ENCODE measurements around the gene KCNQ1OT1.

Gene KCNQ1OT1

DNA sequence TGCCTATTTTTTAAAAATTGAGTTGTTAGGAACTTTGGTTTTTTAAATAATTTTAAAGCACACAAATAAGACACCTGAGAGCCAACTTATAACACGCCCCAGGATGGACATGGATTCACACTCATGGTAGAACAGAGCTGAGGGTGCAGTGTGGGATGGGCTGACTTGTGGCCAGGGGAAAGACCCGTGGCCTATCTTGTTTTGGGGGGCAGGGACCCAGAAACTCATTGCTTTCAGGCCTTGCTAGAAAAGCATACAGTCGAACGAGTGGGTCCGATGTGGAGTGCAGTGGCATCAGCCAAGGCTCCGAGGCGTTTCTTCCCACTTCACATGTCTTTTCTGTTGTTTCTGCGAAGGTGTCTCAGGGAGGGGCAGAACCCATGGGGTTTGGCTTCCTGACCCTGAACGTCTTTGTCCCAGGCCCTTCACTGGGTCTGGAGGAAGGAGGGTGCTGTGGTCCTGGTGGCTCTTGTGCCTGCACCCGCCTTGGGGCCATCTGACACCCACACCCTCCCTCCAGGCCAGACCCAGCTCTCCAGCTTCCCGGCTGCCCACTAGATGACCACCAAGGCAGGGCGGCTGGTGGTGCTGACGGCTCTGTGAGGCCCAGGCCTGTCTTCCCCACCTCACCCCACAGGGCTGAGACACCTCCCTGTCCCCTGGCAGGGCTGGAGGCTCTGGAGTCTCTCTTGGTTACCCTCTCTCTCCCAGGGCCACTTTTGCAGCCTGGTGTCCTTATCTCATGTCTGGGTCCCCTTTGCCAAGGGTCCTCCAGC, 134.2 kb downstream of the KCNQ1OT1 start:
- DNase-seq (ENCODE audit: extremely low spot score), result no peak
- TF ChIP-seq, protein P1, sequence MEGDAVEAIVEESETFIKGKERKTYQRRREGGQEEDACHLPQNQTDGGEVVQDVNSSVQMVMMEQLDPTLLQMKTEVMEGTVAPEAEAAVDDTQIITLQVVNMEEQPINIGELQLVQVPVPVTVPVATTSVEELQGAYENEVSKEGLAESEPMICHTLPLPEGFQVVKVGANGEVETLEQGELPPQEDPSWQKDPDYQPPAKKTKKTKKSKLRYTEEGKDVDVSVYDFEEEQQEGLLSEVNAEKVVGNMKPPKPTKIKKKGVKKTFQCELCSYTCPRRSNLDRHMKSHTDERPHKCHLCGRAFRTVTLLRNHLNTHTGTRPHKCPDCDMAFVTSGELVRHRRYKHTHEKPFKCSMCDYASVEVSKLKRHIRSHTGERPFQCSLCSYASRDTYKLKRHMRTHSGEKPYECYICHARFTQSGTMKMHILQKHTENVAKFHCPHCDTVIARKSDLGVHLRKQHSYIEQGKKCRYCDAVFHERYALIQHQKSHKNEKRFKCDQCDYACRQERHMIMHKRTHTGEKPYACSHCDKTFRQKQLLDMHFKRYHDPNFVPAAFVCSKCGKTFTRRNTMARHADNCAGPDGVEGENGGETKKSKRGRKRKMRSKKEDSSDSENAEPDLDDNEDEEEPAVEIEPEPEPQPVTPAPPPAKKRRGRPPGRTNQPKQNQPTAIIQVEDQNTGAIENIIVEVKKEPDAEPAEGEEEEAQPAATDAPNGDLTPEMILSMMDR (IDR thresholded peaks at IDR 0.05; ENCODE audit: control extremely low read depth, extremely low read depth, low read depth, missing control alignments), result no peak
- ChIA-PET POLR2A (no interaction called here), CTCF (no interaction called here)

DNA sequence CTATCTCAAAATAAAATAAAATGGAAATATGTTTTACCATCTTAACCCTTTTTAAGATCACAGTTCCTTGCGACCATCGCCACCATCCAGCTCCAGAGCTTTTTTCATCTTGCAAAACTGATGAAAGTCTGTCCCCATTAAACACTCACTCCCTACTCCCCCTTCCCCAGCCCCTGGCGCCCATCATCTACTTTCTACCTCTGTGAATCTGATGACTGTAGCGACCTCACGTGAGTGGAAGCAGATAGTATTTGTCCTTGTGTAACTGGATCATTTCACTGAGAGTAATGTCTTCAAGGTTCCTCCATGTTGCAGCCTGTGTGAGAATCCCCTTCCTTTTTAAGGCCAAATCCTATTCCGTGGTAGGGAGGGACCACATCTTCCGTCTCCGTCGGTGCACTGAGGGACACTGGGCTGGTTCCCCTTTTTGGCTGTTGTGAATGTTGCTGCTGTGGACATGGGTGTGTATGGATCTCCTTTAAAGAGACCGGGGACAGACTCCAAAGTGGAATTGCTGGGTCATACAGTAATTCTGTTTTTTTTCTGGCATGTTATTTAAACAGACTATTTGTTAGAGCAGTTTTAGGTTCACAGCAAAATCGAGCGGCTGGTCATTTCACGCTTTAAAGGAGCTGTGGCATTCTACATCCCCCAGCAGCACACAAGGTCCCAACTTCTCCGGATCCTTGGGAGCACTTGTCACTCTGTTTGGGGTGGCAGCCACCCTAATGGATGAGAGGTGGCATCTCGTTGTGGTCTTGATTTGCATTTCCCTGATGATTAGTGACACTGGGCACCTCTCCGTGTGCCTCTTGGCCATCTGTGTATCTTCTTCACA, 135.0 kb downstream of the KCNQ1OT1 start:
- ChIA-PET POLR2A (no interaction called here), CTCF (no interaction called here)
- TF ChIP-seq, protein P1 (IDR thresholded peaks at IDR 0.05; ENCODE audit: control extremely low read depth, extremely low read depth, low read depth, missing control alignments), result no peak
- DNase-seq (ENCODE audit: extremely low spot score), result no peak

GRCh38 chr11:2564008-2564530, 135.7 kb downstream of the KCNQ1OT1 start:
- TF ChIP-seq, protein P1 (IDR thresholded peaks at IDR 0.05; ENCODE audit: control extremely low read depth, extremely low read depth, low read depth, missing control alignments), result no peak
- POLR2A ChIA-PET, result no interaction called here
- CTCF ChIA-PET, result no interaction called here
- no peak for DNase-seq (ENCODE audit: extremely low spot score)

- ChIA-PET POLR2A (no interaction called here), CTCF (no interaction called here)
Measured at GRCh38 chr11:2563213-2564007, 136.4 kb downstream of the KCNQ1OT1 start.

GRCh38 chr11:2562890-2563212, 136.9 kb downstream of the KCNQ1OT1 start:
- DNase-seq (ENCODE audit: extremely low spot score), result no peak
- TF ChIP-seq, protein P1 (IDR thresholded peaks at IDR 0.05; ENCODE audit: control extremely low read depth, extremely low read depth, low read depth, missing control alignments), result no peak
- CTCF ChIA-PET, result no interaction called here
- POLR2A ChIA-PET, result no interaction called here

More at GRCh38 chr11:2563213-2564007, 136.4 kb downstream of the KCNQ1OT1 start:
- DNase-seq (ENCODE audit: extremely low spot score), result no peak
- TF ChIP-seq, protein P1 (IDR thresholded peaks at IDR 0.05; ENCODE audit: control extremely low read depth, extremely low read depth, low read depth, missing control alignments), result no peak
